NCI-H1436 (cell line): ENCODE results near the gene MTREX.
"Not testable (repeated sequence)": the region's sequence is repeated elsewhere in the genome, so short reads cannot be mapped to it uniquely, and the experiment has no call there.

ENCODE experiments used
- DNase-seq: peaks from one replicate; lab custom pipeline; 2025; lab: John Stamatoyannopoulos, UW

Gene MTREX

GRCh38 chr5:55307383-55308253 is at the start of gene MTREX, which contains the start of gene DHX29:
Gene MTREX (plus strand): TSS chr5:55307989. CDS start chr5:55308014, 25 bp downstream.
Gene DHX29 (minus strand): TSS chr5:55307694. CDS start chr5:55307573, 121 bp downstream.
- DNase-seq, result peak; percentile 84

- DNase-seq, result no peak
These were observed 49.5 kb upstream of the MTREX start for GRCh38 chr5:55258339-55258738.

GRCh38 chr5:55276771-55277170 is 31.0 kb upstream of the MTREX start:
- DNase-seq, result no peak

- no peak for DNase-seq
These were observed 29.0 kb upstream of the MTREX start for GRCh38 chr5:55278778-55279177.

- DNase-seq, result no peak
These were observed 21.3 kb upstream of the MTREX start for GRCh38 chr5:55286411-55286933.

- no peak for DNase-seq
These were observed 18.0 kb upstream of the MTREX start for GRCh38 chr5:55289808-55290207.

- no peak for DNase-seq
These were observed 16.8 kb upstream of the MTREX start for GRCh38 chr5:55290991-55291390.

GRCh38 chr5:55294935-55295334 is 12.9 kb upstream of the MTREX start:
- no peak for DNase-seq

- DNase-seq, result no peak
These were observed 6.9 kb upstream of the MTREX start for GRCh38 chr5:55300890-55301289.

- no peak for DNase-seq
These were observed 4.5 kb upstream of the MTREX start for GRCh38 chr5:55303238-55303690.

- DNase-seq, result no peak
These were observed 3.2 kb upstream of the MTREX start for GRCh38 chr5:55304584-55304983.

GRCh38 chr5:55305345-55305744 is 2.4 kb upstream of the MTREX start:
- DNase-seq, result no peak

- DNase-seq, result no peak
These were observed 977 bp upstream of the MTREX start for GRCh38 chr5:55306641-55307382.

- DNase-seq, result no peak
These were observed 556 bp downstream of the MTREX start for GRCh38 chr5:55308254-55308836.

GRCh38 chr5:55313870-55314617 is 6.3 kb downstream of the MTREX start:
- no peak for DNase-seq

GRCh38 chr5:55316289-55316688 is 8.5 kb downstream of the MTREX start:
- no peak for DNase-seq

GRCh38 chr5:55316837-55317236 is 9.0 kb downstream of the MTREX start:
- no peak for DNase-seq

GRCh38 chr5:55318237-55318636 is 10.4 kb downstream of the MTREX start:
- not testable (repeated sequence) for DNase-seq

- DNase-seq, result no peak
These were observed 11.7 kb downstream of the MTREX start for GRCh38 chr5:55319491-55319890.

- DNase-seq, result no peak
These were observed 12.8 kb downstream of the MTREX start for GRCh38 chr5:55320571-55320970.

GRCh38 chr5:55324006-55324405 is 16.2 kb downstream of the MTREX start:
- DNase-seq, result no peak
